GM12891 (cell line): ENCODE data around the gene PPP2R2B.

Experiments used
- POLR2A ChIP-seq: IDR thresholded peaks from 2 replicates; pipeline ENCODE4 v1.6.1; 2011; ENCODE audit warnings: low read depth, low read length, control low read depth
- POLR2AphosphoS5 ChIP-seq: IDR thresholded peaks from 2 replicates; pipeline ENCODE4 v1.6.1; 2011; ENCODE audit warnings: low read depth, low read length, control low read depth

GRCh38 chr5:146690880-146691355, 187.6 kb downstream of the PPP2R2B start:
- TF ChIP-seq POLR2A (no peak), POLR2AphosphoS5 (no peak)
